Right atrium auricular region (tissue), 2 donors: Measurements from ENCODE around the gene CPA3. TPM values are rescaled to one million over a fixed set of nuclear protein-coding genes. Genes with fewer than 3 reads are reported as not detected.

ENCODE experiments used
- DNase-seq: peaks from one replicate; pipeline ENCODE4 v3.0.0-alpha.2; 2019; ENCODE audit warnings: low spot score
- H3K27ac ChIP-seq, 2 donors: fragments of 200-600 bp; sonication (generic); 1 replicate in 1 of 2; 2 replicates in 1 of 2; pipeline ENCODE4 v1.5.1; 2016 to 2019
- H3K27me3 ChIP-seq, 2 donors: fragments of 200-600 bp; sonication (generic); one replicate each; pipeline versions ENCODE4 v1.5.1 to v1.6.0; 2017 to 2019
- H3K36me3 ChIP-seq: fragments of 200-600 bp; sonication (generic); one replicate; pipeline ENCODE4 v1.5.1; 2016
- H3K4me1 ChIP-seq, 2 donors: fragments of 200-600 bp; sonication (generic); one replicate each; pipeline versions ENCODE4 v1.5.1 to v1.6.0; 2017 to 2019
- H3K4me3 ChIP-seq, 2 donors: fragments of 200-600 bp; sonication (generic); 1 replicate in 1 of 2; 2 replicates in 1 of 2; pipeline ENCODE4 v1.5.1; 2017 to 2019; ENCODE audit warnings: mild to moderate bottlenecking in 1 of 2, moderate library complexity in 1 of 2
- H3K9me3 ChIP-seq, 2 donors: fragments of 200-600 bp; sonication (generic); one replicate each; pipeline ENCODE4 v1.5.1; 2019
- total RNA-seq, 2 donors: library from RNA; depleted of rRNA; stranded (reverse); fragments of >200 nt; gene quantifications; one replicate each; pipeline ENCODE4 v1.1.0, GENCODE V29; 2016
- TF ChIP-seq, protein P1 (sequence below), 2 donors: fragments of 200-600 bp; sonication (generic); IDR thresholded peaks; one replicate each; pipeline ENCODE4 v1.5.1; 2019; ENCODE audit warnings: antibody characterized with exemption in 2 of 2

CPA3 gene
- total RNA-seq, 2 donors from 2014 or later, result 1.3 to 5.1 TPM

DNA sequence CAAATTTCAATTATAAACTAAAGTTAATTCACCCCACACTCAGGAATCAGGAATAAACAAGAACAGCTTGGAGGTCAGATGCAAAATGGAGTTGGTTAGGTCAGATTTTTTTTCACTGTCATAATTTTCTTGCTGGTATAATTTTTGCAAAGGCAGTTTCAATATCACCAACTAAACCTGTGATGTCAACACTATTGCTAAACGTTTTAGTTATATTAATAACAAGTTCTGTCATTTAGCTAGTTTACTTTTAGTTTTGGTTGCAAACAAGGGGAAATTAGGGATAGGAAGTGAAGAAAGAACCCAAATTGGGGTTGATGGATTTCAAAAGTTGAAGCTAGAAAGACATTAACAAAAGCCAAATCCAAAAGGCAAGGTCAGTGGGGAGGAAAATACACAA lies 42.1 kb upstream of the CPA3 start:
- H3K4me1 ChIP-seq, result no peaks in the 10 kb centered on the region
- no peak overlapping the region for H3K27ac ChIP-seq
- H3K27me3 ChIP-seq, result no peaks in the 10 kb centered on the region
- TF ChIP-seq, protein P1, sequence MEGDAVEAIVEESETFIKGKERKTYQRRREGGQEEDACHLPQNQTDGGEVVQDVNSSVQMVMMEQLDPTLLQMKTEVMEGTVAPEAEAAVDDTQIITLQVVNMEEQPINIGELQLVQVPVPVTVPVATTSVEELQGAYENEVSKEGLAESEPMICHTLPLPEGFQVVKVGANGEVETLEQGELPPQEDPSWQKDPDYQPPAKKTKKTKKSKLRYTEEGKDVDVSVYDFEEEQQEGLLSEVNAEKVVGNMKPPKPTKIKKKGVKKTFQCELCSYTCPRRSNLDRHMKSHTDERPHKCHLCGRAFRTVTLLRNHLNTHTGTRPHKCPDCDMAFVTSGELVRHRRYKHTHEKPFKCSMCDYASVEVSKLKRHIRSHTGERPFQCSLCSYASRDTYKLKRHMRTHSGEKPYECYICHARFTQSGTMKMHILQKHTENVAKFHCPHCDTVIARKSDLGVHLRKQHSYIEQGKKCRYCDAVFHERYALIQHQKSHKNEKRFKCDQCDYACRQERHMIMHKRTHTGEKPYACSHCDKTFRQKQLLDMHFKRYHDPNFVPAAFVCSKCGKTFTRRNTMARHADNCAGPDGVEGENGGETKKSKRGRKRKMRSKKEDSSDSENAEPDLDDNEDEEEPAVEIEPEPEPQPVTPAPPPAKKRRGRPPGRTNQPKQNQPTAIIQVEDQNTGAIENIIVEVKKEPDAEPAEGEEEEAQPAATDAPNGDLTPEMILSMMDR (IDR thresholded peaks at IDR 0.05), result no peak
- H3K36me3 ChIP-seq, result no peaks in the 10 kb centered on the region
- H3K4me3 ChIP-seq, result no peak overlapping the region
- peaks cover 0 to 3% of the 10 kb centered on the region in 2 donors for H3K9me3 ChIP-seq
- no peak for DNase-seq

DNA sequence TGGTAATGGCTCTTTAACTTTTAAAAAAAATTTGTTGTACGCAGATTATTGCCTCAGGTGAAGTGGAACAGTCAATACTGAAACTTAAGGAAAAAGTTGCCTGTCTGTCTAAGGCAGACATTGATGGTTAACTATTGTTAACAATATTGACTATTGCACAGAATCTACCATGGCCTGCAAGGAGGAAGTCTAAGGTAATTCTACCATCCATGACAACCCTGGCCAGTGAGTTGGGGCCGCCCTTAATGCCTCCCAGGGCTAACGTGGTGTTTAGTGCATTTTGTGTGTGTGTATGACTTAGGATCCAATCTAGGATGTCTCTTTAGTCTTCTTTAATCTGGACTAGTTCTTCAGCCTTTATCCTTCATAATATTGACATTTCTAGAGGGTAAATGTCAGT lies 39.6 kb upstream of the CPA3 start:
- Histone ChIP-seq H3K27ac (no peak overlapping the region), H3K36me3 (no peaks in the 10 kb centered on the region), H3K4me1 (no peaks in the 10 kb centered on the region), H3K27me3 (no peaks in the 10 kb centered on the region), H3K4me3 (no peak overlapping the region), H3K9me3 (peaks cover 0 to 3% of the 10 kb centered on the region in 2 donors)
- TF ChIP-seq, protein P1 (IDR thresholded peaks at IDR 0.05), result no peak
- DNase-seq, result no peak

DNA sequence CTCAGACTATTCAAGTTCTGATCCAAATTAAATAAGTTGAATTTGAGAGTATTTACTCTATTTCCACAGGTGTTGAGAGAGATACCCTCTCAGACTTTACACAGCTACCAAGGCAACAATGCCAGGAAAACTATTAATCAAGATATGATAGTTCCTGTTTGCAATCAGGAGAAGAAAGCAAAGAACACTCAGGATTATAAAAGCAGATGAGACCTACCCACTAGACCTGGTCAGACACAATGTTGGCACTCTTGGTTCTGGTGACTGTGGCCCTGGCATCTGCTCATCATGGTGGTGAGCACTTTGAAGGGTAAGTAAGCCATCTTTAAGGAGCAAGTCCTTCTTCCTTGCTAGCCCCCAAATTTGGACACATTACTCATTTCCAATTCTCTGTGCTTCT lies 37.5 kb upstream of the CPA3 start, which contains the start of gene CPB1:
TSS of gene CPB1 (plus strand) at position 227 of the 400 bp plus-strand sequence. CDS start at position 240, 13 bp downstream.
- no peak for DNase-seq
- H3K27me3 ChIP-seq, result no peaks in the 10 kb centered on the region
- no peak within 1 kb of the TSS for H3K27ac ChIP-seq
- no peaks in the 10 kb centered on the region for H3K4me1 ChIP-seq
- no peaks in the 10 kb centered on the region for H3K9me3 ChIP-seq
- no peaks in the 10 kb centered on the region for H3K36me3 ChIP-seq
- TF ChIP-seq, protein P1 (IDR thresholded peaks at IDR 0.05), result no peak
- H3K4me3 ChIP-seq, result no peak within 1 kb of the TSS

DNA sequence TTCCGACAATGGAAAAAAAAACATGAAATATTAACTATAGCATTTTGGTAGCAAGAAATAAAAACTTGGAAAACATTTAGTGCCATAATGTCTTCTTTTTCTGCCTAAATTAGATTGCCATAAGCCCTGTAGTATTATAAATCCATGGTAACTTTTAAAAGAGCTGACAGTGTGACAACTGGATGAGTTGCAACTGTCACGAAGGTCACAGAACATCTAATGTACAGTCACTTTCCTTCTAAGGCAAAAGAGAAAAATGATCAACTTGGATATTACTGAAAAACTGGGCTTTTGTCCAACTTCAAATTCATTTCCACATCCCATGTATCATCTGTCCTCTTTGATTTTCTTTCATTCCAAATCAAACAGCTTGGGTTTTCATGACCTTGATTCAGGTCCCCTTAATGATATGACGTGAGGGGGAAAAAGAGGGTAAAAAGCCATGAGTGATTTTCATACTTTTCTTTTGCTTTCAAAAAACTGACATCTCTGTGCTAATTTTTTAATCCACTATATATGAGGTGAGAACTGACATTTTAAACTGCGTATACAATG lies 36.9 kb upstream of the CPA3 start:
- Histone ChIP-seq H3K4me1 (no peaks in the 10 kb centered on the region), H3K9me3 (no peaks in the 10 kb centered on the region), H3K27me3 (no peaks in the 10 kb centered on the region), H3K27ac (no peak overlapping the region), H3K36me3 (no peaks in the 10 kb centered on the region), H3K4me3 (no peak overlapping the region)
- DNase-seq, result no peak
- TF ChIP-seq, protein P1 (IDR thresholded peaks at IDR 0.05), result no peak

DNA sequence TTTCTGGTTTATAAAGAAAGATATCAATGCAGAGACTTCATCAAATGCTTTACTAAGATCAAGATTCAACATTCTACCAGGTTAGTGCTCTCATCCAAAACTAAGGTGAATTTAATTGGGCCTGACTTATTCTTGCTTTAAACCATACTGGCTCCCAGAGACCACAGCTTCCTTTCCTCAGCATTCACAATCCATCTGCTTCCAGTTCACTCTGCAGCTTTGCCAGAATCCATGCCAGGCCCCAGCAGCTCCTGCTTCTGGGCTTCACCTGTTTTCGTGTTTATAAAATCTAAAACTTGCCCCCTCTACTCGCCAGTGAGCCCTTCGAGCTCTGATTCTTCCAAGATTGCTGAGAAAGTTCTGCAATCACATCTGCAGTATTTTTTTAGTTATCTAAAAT lies 35.2 kb upstream of the CPA3 start:
- no peak overlapping the region for H3K27ac ChIP-seq
- H3K4me1 ChIP-seq, result no peaks in the 10 kb centered on the region
- H3K27me3 ChIP-seq, result no peaks in the 10 kb centered on the region
- no peak overlapping the region for H3K4me3 ChIP-seq
- no peak for DNase-seq
- no peaks in the 10 kb centered on the region for H3K36me3 ChIP-seq
- TF ChIP-seq, protein P1 (IDR thresholded peaks at IDR 0.05), result no peak
- no peaks in the 10 kb centered on the region for H3K9me3 ChIP-seq

DNA sequence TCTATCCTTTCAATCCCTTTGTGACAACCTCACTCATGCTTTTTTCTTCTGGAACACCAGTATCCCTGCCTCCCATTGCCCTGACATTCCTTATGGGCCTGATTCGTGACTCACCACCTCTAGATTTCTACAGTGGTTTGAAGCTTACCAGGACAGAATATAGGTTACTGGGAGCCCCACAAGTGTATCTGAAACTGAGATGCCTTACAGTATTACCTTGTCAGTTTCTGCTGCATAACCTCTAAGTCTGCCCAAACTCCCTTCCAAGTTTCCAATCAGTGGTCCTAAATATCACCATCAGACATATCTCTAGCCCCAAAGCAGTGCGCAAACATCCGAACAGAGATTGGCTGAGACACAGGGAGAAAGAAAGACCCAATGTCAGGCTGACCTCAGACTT lies 31.9 kb upstream of the CPA3 start:
- no peak for DNase-seq

More for the DNA sequence above, 31.9 kb upstream of the CPA3 start:
- TF ChIP-seq, protein P1 (IDR thresholded peaks at IDR 0.05), result no peak
- no peaks in the 10 kb centered on the region for H3K9me3 ChIP-seq
- no peaks in the 10 kb centered on the region for H3K27me3 ChIP-seq
- no peaks in the 10 kb centered on the region for H3K36me3 ChIP-seq
- H3K27ac ChIP-seq, result no peak overlapping the region
- H3K4me3 ChIP-seq, result no peak overlapping the region
- no peaks in the 10 kb centered on the region for H3K4me1 ChIP-seq
